LoVo (cell line): Measurements from ENCODE around the gene UBAC1.
"Not testable (repeated sequence)": the region's sequence is repeated elsewhere in the genome, so short reads cannot be mapped to it uniquely, and the experiment has no call there.

ENCODE experiments used
- DNase-seq: peaks from one replicate; pipeline ENCODE4 v3.0.0-alpha.2; 2016; ENCODE audit warnings: low spot score

UBAC1 gene

DNA sequence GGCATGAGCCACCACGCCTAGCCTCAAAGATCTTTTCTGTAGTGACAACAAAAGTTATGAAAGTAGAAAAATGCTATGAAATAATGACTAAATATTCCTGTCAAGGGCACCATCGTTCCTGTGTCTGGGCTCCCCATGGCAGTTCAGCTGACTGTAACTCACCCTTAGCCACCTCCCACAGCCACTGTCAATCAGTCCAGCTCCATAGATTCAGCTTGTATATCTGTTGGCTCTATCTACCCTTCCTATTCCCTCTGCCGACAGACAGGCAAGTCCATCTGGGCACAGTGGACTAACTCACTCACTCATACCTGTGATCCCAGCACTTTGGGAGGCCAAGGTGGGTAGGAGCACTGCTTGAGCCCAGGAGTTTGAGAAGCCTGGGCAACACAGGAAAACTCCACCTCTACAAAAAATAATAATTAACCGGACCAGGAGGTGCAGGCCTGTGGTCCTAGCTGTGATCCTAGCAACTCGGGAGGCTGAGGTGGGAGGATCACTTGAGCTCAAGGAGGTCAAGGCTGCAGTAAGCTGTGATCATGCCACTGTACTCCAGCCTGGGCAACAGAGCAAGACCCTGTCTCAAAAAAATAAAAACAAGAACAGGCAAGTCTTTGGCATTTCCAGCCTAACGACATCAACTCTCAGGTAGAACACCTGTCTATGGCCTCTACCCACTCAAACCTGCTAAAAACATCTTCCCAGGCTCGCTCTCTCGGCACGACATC is 60.0 kb downstream of the UBAC1 start:
- DNase-seq = no peak

DNA sequence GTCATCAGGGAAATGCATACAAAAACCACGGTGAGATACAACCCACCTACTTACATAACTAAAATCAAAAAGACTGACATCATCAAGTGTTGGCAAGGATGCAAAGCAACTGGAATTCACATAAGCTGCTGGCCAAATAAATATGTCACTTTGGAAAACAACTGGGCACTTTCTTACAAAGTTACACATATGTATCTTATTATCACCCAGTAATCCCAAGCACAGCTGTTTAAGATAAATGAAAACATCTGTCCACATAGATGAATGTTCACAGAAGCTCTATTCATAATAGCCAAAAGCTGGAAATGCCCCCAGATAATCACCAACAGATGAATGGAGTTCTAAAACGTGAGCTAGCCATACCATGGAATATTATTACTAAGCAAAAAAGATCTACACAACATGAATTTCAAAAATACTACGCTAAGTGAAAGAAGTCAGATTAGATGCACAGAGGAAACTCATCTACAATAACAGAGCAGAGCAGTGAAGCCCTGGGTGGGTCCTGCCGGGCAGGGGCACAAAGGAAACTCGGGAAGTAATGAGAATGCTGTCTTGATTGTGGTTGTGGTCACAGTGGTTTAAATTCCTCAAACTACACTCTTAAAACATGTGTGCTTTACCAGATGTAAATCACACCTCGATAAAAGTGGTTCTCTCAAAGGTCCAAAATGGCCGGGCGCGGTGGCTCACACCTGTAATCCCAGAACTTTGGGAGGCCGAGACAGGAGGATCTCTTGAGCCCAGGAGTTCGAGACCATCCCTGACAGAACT is 62.4 kb downstream of the UBAC1 start:
- no peak for DNase-seq

DNA sequence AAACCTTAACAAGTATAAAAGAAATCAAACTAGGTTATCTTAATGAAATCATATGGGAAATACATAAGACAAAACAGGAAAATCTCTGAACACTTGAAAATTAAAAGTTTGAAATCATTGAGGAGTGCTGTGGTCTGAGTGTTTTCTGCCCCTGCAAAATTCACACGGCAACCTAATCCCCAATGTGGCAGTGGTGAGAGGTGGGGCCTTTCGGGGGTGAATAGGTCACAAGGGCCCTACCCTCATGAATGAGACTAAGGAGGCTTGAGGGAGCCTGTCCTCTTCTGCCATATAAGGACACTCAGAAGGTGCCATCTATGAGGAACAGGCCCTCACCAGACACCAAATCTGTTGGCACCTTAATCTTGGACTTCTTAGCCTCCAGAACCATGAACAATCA is 64.5 kb downstream of the UBAC1 start:
- DNase-seq = no peak

DNA sequence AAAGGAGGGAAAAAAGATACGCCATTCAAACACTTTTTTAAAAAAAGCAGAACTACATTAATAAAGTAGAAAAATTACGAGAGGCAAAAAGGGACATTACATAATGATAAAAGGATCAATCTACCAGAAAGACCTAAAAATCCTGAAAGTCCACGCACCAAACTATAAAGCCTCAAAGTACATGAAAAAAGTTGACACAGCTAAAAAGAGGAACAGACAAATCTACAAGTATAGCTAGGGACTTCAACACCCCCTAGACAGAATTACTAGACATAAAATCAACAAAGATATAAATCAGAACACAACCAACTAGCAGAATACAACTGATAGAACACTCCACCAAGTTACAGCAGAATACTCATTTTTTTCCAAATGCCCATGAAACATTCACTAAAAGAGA is 65.0 kb downstream of the UBAC1 start:
- DNase-seq = no peak

DNA sequence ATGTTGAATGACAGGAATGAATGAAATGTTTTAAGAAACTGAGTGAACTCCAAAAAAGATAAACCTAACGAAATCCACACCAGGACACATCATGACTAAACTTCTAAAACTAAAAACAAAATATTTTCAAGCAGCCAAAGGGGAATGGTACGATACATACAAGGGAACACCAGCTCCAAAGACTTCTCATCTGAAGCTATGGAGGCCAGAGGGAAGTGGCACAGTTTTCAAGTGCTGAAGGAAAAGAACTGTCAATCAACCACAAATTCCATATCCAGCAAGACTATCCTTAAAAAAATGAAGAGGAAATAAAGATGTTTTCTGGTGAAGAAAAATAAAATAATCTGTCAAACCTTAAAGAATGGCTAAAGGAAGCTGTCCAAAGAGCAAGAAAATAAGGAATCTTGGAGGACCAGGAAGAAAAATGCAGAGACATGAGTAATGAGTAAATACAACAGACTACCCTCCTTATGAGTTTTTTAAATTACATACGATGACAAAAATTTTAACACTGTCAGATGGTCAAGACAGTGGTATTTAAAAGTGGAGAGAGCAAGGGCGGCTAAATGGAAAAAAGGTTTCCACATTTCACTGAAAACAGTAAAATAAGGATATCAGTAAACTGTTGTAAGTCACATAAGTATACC is 65.8 kb downstream of the UBAC1 start:
- DNase-seq = no peak

DNA sequence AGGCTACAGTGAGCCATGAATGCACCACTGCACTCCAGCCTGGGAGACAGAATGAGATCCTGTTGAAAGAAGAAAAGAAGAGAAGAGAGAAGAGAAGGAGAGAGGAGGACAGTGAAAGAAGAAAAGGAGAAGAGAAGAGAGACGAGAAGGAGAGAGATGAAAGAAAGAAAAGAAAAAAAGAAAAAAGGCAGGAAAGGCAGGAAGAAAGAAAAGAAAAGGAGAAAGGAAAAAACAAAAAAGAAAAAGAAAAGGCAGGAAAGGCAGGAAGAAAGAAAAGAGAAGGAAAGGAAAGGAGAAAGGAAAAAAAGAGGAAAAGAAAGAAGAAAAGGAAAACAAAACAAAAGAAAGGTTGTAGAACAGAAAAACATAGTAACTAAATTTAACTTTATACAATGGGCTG is 68.1 kb downstream of the UBAC1 start:
- DNase-seq = no peak

DNA sequence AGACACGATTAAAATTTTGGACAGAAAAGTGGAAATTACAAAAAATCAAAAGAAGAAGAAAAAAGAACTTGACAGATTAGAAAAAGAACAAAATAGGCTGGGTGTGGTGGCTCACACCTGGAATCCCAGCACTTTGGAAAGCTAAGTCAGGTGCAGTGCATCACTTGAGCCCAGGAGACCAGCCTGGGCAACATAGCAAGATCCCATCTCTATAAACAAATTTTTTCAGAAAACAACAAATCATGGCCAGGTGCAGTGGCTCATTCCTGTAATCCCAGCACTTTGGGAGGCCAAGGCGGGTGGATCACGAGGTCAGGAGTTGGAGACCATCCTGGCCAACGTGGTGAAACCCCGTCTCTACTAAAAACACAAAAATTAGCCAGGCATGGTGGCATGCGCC is 68.8 kb downstream of the UBAC1 start:
- not testable (repeated sequence) for DNase-seq

DNA sequence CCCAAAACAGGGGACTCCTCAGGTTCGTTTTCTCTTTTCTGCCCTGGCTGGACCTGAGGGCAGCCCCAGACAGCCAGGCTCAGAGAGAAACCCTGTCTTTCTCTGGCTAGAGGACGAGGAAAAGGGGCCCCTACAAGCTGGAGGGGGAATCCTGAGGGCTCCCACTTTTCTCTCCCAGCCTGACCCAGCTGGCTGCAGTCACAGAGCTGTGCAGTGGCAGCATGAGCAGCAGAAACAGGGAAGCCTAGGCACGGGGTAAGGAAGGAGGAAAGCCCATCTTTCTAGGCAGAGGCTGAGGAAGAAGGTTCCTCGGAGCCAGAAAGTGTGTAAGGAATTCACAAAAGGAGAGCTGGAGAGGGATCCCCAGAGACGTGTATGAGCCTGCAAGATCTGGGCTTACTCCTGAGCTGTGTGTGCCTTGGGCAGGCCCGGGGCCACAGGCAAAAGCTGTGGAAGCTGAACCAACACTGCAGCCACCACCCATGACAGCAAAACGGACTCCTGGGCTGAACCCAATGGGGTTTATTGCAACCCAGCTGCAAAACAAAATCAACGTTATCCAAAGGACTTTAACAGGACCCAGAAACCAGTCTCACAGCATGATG is 70.0 kb downstream of the UBAC1 start:
- no peak for DNase-seq

DNA sequence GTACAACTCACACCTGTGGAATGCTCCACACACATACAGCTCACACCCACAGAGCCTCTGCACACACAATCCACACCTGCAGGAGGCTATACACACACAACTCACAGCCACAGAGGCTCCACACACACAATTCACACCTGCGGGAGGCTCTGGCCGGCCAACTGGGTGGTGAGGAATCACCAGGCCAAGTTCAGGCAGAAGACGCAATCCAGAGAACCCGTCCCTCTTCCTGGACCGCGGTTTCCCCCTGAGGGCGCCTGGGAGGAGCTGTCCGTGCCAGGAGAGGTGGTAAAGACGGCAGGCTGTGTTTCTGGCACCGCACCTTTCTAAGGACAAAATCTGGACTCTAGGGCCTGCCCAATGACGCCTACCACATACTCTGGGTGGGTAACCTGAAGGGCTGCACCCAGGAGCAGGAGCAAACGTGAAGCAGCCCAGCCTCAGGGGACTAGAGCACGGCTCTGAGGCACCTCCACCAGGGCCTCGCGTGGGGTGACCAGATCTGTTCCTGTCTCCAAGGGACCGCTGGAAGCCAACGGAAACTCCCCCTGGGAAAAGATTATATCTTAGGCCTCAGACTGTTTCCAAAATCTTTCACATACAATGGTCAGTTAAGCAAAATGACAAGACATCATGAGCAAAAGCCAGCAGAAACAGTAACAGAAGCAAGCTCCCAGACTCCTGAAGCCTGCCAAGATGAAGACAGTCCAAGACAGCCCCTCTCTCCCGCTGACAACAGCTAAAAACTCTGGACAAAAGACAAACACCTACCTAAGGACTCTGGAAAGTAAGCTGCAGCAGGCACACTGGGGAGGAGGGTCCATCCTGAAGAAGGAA is 70.8 kb downstream of the UBAC1 start:
- no peak for DNase-seq

DNA sequence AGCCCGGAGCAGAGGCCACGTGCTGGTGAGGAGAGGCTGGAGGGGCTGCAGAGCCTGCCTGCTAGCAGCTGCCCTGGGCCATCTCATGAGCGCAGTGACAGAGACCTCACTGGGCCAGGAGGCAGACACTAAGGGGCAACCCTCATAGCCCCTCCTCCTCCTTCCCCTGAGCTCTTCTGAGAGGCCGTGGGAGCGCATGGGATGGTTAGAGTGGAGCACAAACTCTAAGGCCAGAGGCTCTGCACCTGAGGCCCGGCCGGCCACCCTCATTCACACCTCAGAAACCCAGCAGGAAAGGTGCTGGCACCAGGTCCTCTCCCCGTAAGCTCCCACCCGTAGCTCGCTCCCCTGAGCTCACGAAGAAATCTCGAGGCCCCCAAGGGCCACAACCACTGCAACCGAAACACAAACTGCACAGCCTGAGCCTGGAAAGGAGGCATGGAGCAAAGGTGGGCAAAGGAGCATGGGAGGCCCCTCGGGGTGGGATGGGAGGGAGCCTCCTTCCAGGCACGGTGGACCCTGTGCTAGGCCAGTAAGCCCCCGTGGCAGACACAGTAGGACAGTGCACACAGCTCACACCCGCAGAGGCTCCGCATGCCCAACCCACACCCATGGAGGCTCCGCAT is 71.5 kb downstream of the UBAC1 start:
- no peak for DNase-seq

DNA sequence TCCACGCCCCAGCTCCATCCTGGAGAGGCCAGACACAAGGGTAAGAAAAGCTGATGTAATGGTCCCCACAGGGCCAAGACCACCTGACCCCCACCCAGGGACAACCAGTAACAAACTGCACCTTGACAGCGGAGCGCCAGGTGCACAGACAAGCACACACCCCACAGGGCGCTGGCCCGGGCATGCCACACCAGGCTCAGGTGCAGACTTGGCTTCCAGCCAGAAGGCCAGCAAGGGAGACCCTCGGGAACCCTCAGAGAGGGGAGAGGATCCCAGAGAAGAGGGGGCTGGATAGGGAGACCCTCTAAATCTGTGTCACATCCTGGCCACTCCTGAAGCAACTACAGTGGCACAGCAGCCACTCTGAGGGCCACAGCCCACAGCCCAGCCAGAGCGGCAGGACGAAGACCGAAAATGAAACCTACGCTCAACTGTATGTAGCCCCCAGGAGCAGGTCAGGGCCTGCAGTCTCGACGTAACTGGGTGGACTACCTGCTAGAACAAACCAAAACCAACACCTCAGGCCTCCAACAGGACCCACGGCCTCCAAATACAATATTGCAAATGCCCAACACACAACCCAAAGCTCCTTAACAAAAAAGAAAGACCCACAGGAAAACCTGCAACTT is 72.3 kb downstream of the UBAC1 start:
- DNase-seq = no peak

DNA sequence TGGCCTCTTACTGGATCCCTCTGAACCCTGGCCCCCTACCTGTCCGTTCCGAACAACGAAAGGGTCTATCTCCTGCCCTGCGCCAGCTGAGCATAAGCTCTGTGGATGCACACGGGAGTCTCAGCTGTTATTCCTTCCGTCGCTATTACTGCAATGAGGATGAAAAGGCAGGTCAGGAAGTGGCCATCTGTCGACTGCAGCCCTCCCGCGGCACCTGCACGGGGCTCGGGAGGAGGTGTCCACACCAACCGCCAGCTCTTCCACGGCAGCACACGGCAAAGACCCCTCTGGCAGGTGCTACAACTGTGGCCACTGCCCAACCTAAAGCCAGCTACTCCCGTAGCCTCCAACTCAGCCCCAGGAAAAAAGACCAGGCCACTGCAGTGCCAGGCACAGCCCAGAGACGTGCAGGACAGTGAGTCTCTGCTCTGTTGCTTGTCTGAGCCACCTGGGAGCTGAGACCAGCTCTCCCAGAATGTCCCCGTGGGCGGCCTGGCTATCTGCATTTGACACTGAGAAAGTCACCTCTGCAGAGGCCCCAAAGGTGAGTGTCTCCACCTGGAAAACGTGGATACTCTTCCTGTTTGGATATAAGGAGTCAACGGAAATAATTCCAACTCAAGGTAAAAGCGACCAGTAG is 72.9 kb downstream of the UBAC1 start:
- DNase-seq = no peak

DNA sequence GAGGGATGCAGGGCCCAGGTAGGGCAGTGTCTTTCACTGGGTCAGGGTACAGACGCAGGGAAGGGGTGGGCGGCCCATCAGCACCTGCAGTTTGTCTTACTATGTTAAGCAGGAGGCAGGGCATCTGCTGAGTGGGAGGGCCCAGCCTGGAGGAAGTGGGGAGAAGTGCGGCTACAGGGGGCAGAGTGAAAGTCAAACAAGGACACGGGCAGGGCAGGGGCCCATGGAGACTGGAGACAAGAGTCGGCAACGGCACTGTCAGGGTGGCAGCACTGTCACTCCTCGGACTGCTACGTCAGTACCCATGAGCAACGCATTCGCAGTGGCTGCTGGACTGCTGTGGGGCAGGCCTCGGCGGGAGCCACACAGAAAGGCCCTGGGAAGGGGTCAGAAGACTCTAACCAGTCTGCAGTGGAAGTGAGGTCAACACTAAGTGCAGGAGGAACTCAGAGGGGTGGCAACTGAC is 73.6 kb downstream of the UBAC1 start:
- DNase-seq = no peak

DNA sequence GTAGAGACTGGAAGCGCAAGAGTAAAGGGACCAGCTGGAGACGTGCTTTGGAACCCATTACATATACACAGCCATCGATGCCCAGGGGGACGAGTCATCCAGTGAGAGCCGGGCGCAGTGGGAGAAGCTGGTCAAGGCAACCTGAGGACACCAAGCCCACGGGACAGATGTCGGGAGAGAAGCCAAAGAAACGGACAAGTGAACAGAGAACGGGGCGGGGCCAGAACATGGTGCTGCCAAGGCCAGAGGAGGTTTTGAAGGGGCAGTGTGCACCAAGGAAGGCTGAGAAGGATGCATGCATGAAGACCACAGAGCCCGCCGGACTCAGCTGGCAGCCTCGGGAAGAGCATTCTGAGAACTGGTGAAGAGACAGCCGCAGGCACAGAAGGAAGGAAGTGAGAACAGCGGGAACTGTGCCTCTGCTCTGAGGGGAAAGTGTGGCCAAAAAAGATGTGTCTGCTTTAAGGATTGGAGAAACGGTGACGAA is 74.1 kb downstream of the UBAC1 start:
- DNase-seq = no peak

DNA sequence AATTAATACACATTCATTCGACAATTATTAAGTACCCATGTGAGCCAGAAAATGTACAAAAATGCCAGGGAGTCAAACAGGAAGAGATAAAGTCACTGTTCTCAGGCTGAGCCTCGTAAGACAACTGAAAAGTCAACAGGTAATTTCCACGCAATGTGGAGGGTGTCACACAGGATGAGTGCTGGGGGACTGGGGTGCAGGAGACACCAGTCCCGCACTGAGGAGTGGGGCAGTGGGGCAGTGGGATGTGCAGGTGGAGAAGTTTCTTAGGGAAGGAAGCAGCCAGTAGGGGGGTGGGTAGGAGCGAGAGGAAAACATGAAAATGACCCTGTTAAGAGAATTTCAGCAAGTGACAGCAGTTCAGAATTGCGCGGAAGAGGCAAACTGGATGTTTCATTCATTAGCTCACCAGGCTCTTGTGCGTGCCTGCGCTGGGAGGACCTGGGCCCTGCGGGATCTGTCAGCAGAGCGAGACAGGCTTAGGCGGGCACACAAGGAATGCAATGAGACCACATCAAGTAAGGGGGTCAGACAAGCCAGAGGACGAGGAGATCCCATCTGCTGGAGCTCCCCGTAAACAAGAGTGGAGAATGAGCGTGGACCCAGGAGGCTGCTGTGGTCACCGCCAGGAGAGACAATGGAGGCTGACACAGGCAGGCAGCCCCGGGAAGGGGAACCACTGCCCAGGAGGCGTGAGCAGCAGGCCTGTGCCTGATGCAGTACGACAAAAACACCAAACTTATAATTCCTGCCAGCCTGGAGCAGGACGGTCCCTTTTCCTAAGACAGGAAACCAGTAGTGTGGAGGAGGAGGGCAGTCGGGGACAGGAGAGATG is 74.8 kb downstream of the UBAC1 start:
- DNase-seq = no peak

DNA sequence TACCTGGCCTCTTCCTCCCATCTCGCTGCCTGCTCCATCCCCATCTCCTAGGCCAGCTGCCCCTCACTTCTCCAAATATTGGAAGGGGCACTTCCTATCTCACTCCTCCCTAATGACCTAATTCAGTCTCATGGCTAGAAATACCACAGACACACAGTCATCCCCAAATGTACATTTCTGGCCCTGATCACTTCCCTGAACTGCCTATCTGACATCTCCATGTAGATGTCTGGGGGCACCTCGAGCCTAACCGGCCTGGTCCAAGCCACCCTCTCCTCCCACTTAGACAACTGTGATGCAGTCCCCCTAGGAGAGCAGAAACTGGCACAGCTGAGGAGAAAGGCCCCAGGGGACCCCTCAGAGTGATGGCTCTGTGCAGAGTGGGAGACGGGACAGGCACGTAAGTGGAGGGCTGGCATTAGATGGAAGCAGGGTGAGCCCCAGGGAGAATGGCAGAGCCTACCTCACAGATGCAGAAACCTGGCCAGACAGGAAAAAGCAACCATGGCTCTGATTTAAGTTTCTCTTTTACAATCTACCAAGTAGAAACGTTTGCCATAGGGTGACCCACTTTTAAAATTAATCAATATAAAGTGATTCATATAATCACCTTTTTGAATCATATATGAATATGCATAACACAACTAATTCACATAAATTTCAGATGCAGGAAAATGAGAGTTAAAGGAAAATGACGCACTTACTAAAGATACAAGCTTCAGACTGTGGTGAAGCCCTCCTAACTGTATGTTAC is 75.9 kb downstream of the UBAC1 start:
- DNase-seq = no peak

DNA sequence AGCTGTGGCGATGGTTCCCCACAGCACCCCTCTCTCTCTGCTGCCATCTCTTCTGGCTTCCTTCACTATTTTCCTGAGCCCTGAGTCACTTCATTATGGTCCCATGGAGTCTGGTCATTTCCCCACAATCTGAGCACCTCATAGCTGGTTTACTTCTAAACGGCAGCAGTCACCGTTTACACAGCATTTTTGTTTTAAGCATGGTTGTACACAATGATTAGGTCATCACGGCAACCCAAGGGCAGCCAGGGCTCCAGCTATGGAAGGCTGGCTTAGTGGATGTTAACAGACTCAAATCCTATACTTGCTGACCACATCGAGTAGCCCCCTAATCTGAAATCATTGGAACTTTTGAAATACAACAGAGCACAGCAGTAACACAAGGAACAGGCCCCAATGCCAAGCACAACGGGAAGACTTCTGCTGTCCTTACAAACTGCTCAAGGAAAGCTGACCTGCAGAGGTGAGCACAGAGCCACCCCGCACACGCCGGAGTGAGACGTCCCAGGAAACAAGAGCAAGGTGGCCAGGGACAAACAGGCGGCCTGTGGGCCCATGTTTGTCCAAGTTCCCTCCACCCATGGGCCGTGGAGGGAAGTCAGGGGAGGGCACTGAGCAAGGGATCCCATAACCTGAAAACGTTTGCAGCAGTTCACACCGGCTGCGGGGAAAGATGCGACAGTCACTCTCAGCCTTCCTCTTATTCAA is 76.7 kb downstream of the UBAC1 start:
- no peak for DNase-seq
